Measurements from ENCODE around the gene DSCAM.
"Not testable (repeated sequence)": the region's sequence is repeated elsewhere in the genome, so short reads cannot be mapped to it uniquely, and the experiment has no call there.

DSCAM gene, protein sequence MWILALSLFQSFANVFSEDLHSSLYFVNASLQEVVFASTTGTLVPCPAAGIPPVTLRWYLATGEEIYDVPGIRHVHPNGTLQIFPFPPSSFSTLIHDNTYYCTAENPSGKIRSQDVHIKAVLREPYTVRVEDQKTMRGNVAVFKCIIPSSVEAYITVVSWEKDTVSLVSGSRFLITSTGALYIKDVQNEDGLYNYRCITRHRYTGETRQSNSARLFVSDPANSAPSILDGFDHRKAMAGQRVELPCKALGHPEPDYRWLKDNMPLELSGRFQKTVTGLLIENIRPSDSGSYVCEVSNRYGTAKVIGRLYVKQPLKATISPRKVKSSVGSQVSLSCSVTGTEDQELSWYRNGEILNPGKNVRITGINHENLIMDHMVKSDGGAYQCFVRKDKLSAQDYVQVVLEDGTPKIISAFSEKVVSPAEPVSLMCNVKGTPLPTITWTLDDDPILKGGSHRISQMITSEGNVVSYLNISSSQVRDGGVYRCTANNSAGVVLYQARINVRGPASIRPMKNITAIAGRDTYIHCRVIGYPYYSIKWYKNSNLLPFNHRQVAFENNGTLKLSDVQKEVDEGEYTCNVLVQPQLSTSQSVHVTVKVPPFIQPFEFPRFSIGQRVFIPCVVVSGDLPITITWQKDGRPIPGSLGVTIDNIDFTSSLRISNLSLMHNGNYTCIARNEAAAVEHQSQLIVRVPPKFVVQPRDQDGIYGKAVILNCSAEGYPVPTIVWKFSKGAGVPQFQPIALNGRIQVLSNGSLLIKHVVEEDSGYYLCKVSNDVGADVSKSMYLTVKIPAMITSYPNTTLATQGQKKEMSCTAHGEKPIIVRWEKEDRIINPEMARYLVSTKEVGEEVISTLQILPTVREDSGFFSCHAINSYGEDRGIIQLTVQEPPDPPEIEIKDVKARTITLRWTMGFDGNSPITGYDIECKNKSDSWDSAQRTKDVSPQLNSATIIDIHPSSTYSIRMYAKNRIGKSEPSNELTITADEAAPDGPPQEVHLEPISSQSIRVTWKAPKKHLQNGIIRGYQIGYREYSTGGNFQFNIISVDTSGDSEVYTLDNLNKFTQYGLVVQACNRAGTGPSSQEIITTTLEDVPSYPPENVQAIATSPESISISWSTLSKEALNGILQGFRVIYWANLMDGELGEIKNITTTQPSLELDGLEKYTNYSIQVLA (N-terminal part only)

GRCh38 chr21:40846587-40847411, at the start of gene DSCAM:
DSCAM (minus strand) TSS chr21:40847158; CDS start chr21:40846661, 497 bp downstream.
- TF ChIP-seq, protein P1, sequence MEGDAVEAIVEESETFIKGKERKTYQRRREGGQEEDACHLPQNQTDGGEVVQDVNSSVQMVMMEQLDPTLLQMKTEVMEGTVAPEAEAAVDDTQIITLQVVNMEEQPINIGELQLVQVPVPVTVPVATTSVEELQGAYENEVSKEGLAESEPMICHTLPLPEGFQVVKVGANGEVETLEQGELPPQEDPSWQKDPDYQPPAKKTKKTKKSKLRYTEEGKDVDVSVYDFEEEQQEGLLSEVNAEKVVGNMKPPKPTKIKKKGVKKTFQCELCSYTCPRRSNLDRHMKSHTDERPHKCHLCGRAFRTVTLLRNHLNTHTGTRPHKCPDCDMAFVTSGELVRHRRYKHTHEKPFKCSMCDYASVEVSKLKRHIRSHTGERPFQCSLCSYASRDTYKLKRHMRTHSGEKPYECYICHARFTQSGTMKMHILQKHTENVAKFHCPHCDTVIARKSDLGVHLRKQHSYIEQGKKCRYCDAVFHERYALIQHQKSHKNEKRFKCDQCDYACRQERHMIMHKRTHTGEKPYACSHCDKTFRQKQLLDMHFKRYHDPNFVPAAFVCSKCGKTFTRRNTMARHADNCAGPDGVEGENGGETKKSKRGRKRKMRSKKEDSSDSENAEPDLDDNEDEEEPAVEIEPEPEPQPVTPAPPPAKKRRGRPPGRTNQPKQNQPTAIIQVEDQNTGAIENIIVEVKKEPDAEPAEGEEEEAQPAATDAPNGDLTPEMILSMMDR (conservative IDR thresholded peaks at IDR 0.05), result 0 out of 2 replicates have a peak, but pooled peaks have one; percentile 18
- H3K27ac ChIP-seq, result peak within 1 kb of the TSS; percentile 54; the same call in 1 of the 2 replicates

DNA sequence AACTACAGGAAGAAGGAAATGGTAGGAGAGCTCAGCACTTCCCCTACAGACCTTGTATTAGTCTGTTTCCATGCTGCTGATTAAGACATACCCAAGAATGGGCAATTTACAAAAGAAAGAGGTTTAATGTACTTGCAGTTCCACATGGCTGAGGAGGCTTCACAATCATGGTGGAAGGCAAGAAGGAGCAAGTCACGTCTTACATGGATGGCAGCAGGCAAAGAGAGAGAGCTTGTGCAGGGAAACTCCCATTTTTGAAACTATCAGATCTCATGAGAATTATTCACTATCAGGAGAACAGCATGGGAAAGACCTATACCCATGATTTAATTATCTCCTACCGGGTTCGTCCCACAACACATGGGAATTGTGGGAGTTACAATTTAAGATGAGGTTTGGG, 48.7 kb upstream of the DSCAM start:
- H3K27ac ChIP-seq, result not testable (repeated sequence)

- TF ChIP-seq, protein P1 (conservative IDR thresholded peaks at IDR 0.05), result no peak
- H3K27ac ChIP-seq, result peak overlapping the region; percentile 74
Measured at GRCh38 chr21:40886931-40887330, 40.0 kb upstream of the DSCAM start.

DNA sequence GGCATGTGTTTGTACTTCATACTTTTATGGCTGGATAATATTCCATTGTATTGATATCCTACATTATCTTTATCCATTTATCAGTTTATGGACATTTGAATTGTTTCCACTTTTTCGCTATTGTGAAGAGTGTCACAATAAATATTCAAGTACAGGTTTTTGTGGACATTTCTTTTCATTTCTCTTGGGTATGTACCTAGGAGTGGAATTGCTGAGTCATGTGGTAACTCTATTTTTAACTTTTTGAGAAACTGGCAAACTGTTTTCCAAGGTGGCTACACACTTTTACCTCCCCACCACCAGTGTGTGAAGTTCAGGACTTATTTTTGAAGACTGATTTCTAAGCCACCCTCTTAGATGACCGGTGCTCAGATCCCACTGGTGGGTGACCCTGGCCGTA, 39.0 kb upstream of the DSCAM start:
- TF ChIP-seq, protein P1 (conservative IDR thresholded peaks at IDR 0.05), result no peak
- peak overlapping the region; percentile 74 for H3K27ac ChIP-seq

- TF ChIP-seq, protein P1 (conservative IDR thresholded peaks at IDR 0.05), result no peak
- H3K27ac ChIP-seq, result peak overlapping the region; percentile 6; the same call in 1 of the 2 replicates
Measured at GRCh38 chr21:40882192-40882915, 35.4 kb upstream of the DSCAM start.

GRCh38 chr21:40881767-40882166, 34.8 kb upstream of the DSCAM start:
- peak overlapping the region; percentile 6 for H3K27ac ChIP-seq
- TF ChIP-seq, protein P1 (conservative IDR thresholded peaks at IDR 0.05), result no peak

Measured in VCaP (cell line).